Brain microvascular endothelial cell (primary cell): ENCODE results near the gene USP14.
"Not testable (repeated sequence)": the region's sequence is repeated elsewhere in the genome, so short reads cannot be mapped to it uniquely, and the experiment has no call there.

ENCODE experiments used
- DNase-seq: peaks from one replicate; pipeline ENCODE4 v3.0.0-alpha.2; 2020
- H3K27ac ChIP-seq: fragments of 250-450 bp; sonication (Bioruptor Pico); 2 replicates; pipeline ENCODE4 v1.5.1; 2020; ENCODE audit warnings: mild to moderate bottlenecking, moderate library complexity
- H3K27me3 ChIP-seq: fragments of 250-450 bp; sonication (Bioruptor Pico); replicated peaks from 2 replicates; pipeline ENCODE4 v1.5.1; 2020; ENCODE audit warnings: mild to moderate bottlenecking
- H3K36me3 ChIP-seq: fragments of 250-450 bp; sonication (Bioruptor Pico); replicated peaks from 2 replicates; pipeline ENCODE4 v1.5.1; 2020; ENCODE audit warnings: mild to moderate bottlenecking
- H3K4me3 ChIP-seq: 2 replicates; pipeline ENCODE4 v1.5.1; 2011; ENCODE audit warnings: low read depth, mild to moderate bottlenecking, control low read depth, low read length, moderate library complexity
- CTCF ChIP-seq: IDR thresholded peaks from 2 replicates; pipeline ENCODE4 v1.5.1; 2011; ENCODE audit warnings: low read depth, mild to moderate bottlenecking, moderate library complexity, low read length, control low read depth, inconsistent platforms; ENCODE audit errors: missing control alignments
- in situ Hi-C: cut with HindIII; loops from 2 replicates; pipeline ENCODE4 v1.10.0; 2017; ENCODE audit warnings: low sequenced_read_pairs, low pct_ligation_motif_present

The USP14 gene

GRCh38 chr18:158128-159036 is at the start of gene USP14:
TSS of gene USP14 (plus strand) at chr18:158557. CDS start at chr18:158699, 142 bp downstream.
- peak within 1 kb of the TSS; percentile 80 for H3K27ac ChIP-seq
- no peak for TF ChIP-seq CTCF
- H3K27me3 ChIP-seq: no peaks in the 10 kb centered on the region
- in situ Hi-C loops: no loop called here
- H3K36me3 ChIP-seq: peaks cover 5% of the 10 kb centered on the region
- H3K4me3 ChIP-seq: peak within 1 kb of the TSS; percentile 93
- DNase-seq: peak; percentile 95

- H3K4me3 ChIP-seq, in situ Hi-C loops, H3K27me3 ChIP-seq, DNase-seq, H3K27ac ChIP-seq, H3K36me3 ChIP-seq: not testable (repeated sequence)
Measured at GRCh38 chr18:108665-109063, 49.7 kb upstream of the USP14 start.

- H3K36me3 ChIP-seq, H3K4me3 ChIP-seq, H3K27ac ChIP-seq, in situ Hi-C loops, H3K27me3 ChIP-seq: not testable (repeated sequence)
- peak; percentile 24 for DNase-seq
Measured at GRCh38 chr18:109130-109921, 49.0 kb upstream of the USP14 start.

GRCh38 chr18:109922-110261 is 48.5 kb upstream of the USP14 start:
- H3K4me3 ChIP-seq, H3K36me3 ChIP-seq, in situ Hi-C loops, H3K27me3 ChIP-seq, DNase-seq, H3K27ac ChIP-seq: not testable (repeated sequence)

- H3K36me3 ChIP-seq, H3K4me3 ChIP-seq, in situ Hi-C loops, H3K27me3 ChIP-seq, H3K27ac ChIP-seq: not testable (repeated sequence)
- DNase-seq: peak; percentile 8
Measured at GRCh38 chr18:110351-111201, 47.8 kb upstream of the USP14 start.

GRCh38 chr18:111306-112014 is 46.9 kb upstream of the USP14 start:
- H3K27ac ChIP-seq: no peak overlapping the region
- H3K4me3 ChIP-seq: peak overlapping the region; percentile 40
- in situ Hi-C loops: no loop called here

GRCh38 chr18:112015-112733 is 46.2 kb upstream of the USP14 start:
- peak overlapping the region; percentile 40 for H3K4me3 ChIP-seq
- H3K27me3 ChIP-seq, H3K36me3 ChIP-seq, H3K27ac ChIP-seq, DNase-seq, in situ Hi-C loops: not testable (repeated sequence)

More at GRCh38 chr18:111306-112014, 46.9 kb upstream of the USP14 start:
- no peak for TF ChIP-seq CTCF
- no peak for DNase-seq
- no peaks in the 10 kb centered on the region for H3K27me3 ChIP-seq
- H3K36me3 ChIP-seq: no peaks in the 10 kb centered on the region

- H3K36me3 ChIP-seq, DNase-seq, H3K27me3 ChIP-seq, H3K4me3 ChIP-seq, H3K27ac ChIP-seq, in situ Hi-C loops: not testable (repeated sequence)
Measured at GRCh38 chr18:120539-121260, 37.7 kb upstream of the USP14 start.
